Measurements from ENCODE around the gene TMEM63A.

Gene TMEM63A

GRCh38 chr1:225877580-225877979 is 4.6 kb downstream of the TMEM63A start:
- WGBS, 2 experiments, result 77 to 79% methylated on average over 10 of the region's 10 CpGs
- Histone ChIP-seq H3K4me3 (ENCODE audit: insufficient read depth, low read depth, low read length) (no peak overlapping the region), H3K9me3 (ENCODE audit: control insufficient read depth, low read length) (no peaks in the 10 kb centered on the region), H3K36me3 (ENCODE audit: control insufficient read depth, insufficient read depth, low read length) (no peaks in the 10 kb centered on the region), H3K4me1 (ENCODE audit: control insufficient read depth, insufficient read depth, low read length) (peaks cover 5% of the 10 kb centered on the region), H3K27ac (ENCODE audit: insufficient read depth, low read depth, low read length, poor library complexity, severe bottlenecking) (no peak overlapping the region), H3K27me3 (ENCODE audit: control insufficient read depth, insufficient read depth, low read length, poor library complexity, severe bottlenecking) (peaks cover 29% of the 10 kb centered on the region)

- Histone ChIP-seq H3K36me3 (ENCODE audit: control insufficient read depth, insufficient read depth, low read length) (no peaks in the 10 kb centered on the region), H3K4me3 (ENCODE audit: insufficient read depth, low read depth, low read length) (no peak overlapping the region), H3K9me3 (ENCODE audit: control insufficient read depth, low read length) (no peaks in the 10 kb centered on the region), H3K27ac (ENCODE audit: insufficient read depth, low read depth, low read length, poor library complexity, severe bottlenecking) (no peak overlapping the region), H3K27me3 (ENCODE audit: control insufficient read depth, insufficient read depth, low read length, poor library complexity, severe bottlenecking) (peaks cover 24% of the 10 kb centered on the region), H3K4me1 (ENCODE audit: control insufficient read depth, insufficient read depth, low read length) (peaks cover 5% of the 10 kb centered on the region)
- 92 to 93% methylated on average over 12 of the region's 12 CpGs for WGBS, 2 experiments
Measured at GRCh38 chr1:225876900-225877510, 5.2 kb downstream of the TMEM63A start.

GRCh38 chr1:225875044-225875815 is 7.0 kb downstream of the TMEM63A start:
- H3K4me3 ChIP-seq (ENCODE audit: insufficient read depth, low read depth, low read length), result no peak overlapping the region
- H3K27me3 ChIP-seq (ENCODE audit: control insufficient read depth, insufficient read depth, low read length, poor library complexity, severe bottlenecking), result peaks cover 6% of the 10 kb centered on the region
- no peaks in the 10 kb centered on the region for H3K9me3 ChIP-seq (ENCODE audit: control insufficient read depth, low read length)
- no peaks in the 10 kb centered on the region for H3K36me3 ChIP-seq (ENCODE audit: control insufficient read depth, insufficient read depth, low read length)
- WGBS, 2 experiments, result 91% methylated on average over 12 of the region's 12 CpGs
- H3K27ac ChIP-seq (ENCODE audit: insufficient read depth, low read depth, low read length, poor library complexity, severe bottlenecking), result no peak overlapping the region
- peaks cover 4% of the 10 kb centered on the region for H3K4me1 ChIP-seq (ENCODE audit: control insufficient read depth, insufficient read depth, low read length)

DNA sequence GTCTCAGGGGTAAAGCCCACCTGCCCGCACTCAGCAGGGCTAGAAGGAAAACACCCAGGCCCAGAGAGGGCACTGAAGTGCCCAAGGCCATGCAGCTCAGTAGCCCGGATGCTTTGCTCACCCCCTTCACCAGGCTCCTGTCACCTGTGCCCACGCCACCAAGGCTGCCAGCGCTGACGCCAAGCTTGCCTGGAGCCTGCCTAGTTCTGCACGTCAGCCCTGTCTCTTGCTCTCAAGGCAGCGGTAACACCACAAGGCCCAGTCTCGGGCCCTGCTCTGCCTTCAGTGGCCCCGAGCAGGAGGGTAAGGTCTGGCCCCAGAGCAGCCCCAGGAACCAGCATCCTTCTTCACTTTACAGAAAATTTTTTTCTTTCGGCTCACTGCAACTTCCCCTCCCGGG is 7.7 kb downstream of the TMEM63A start:
- 93 to 94% methylated on average over 11 of the region's 11 CpGs for WGBS, 2 experiments
- H3K27ac ChIP-seq (ENCODE audit: insufficient read depth, low read depth, low read length, poor library complexity, severe bottlenecking), result no peak overlapping the region

DNA sequence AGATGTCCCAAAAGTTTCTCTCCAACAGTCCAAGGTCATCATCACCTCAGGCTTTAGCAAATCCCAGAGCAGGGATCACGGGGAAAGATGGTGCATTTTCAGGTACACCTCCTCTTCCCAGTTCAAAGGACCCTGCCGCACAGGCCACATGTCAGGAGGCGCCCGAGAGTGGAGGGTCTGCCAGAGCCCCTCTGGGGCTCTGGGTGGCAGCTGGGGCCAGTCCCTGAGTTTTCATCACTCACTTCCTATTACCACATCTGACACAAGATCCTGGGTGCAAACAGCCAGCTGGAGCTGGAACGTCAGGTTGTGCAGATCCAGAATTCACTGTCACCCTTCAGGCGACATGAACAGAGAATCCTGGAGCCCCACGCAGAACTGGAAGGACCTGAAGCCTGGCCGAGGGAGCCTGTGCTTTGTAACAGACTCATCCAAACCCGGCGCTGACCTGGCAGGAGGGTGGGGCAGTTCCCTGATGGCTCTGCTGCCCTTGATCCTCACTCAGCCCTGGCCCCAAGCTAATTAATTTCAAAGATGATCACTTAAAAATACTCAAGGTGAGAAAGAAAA is 8.8 kb downstream of the TMEM63A start:
- 93 to 94% methylated on average over 10 of the region's 10 CpGs for whole genome bisulfite sequencing, 2 experiments

More for the DNA sequence above, 7.7 kb downstream of the TMEM63A start:
- peaks cover 4% of the 10 kb centered on the region for H3K4me1 ChIP-seq (ENCODE audit: control insufficient read depth, insufficient read depth, low read length)
- no peaks in the 10 kb centered on the region for H3K36me3 ChIP-seq (ENCODE audit: control insufficient read depth, insufficient read depth, low read length)
- H3K27me3 ChIP-seq (ENCODE audit: control insufficient read depth, insufficient read depth, low read length, poor library complexity, severe bottlenecking), result no peaks in the 10 kb centered on the region
- H3K4me3 ChIP-seq (ENCODE audit: insufficient read depth, low read depth, low read length), result no peak overlapping the region
- H3K9me3 ChIP-seq (ENCODE audit: control insufficient read depth, low read length), result no peaks in the 10 kb centered on the region

DNA sequence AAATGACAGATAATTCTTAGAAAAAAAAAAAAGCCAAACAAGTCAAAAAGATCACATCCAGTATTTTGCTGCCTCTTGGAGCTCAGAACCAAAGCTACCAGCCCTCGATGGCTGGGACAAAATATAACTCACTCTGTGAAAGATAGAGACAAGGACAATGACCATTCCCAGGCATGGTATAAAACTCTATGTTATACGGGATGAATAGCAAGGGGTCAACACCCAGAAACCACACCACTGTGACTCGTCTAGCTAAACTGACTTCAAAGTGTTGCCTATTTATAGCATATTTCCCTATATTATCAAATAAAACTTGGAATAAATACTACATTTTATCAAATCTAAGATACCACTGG is 10.1 kb downstream of the TMEM63A start:
- H3K4me1 ChIP-seq (ENCODE audit: control insufficient read depth, insufficient read depth, low read length), result peaks cover 4% of the 10 kb centered on the region
- no peaks in the 10 kb centered on the region for H3K27me3 ChIP-seq (ENCODE audit: control insufficient read depth, insufficient read depth, low read length, poor library complexity, severe bottlenecking)
- H3K4me3 ChIP-seq (ENCODE audit: insufficient read depth, low read depth, low read length), result no peak overlapping the region
- no peak overlapping the region for H3K27ac ChIP-seq (ENCODE audit: insufficient read depth, low read depth, low read length, poor library complexity, severe bottlenecking)
- WGBS, 2 experiments, result 89 to 95% methylated on average over 3 of the region's 3 CpGs
- H3K9me3 ChIP-seq (ENCODE audit: control insufficient read depth, low read length), result no peaks in the 10 kb centered on the region
- no peaks in the 10 kb centered on the region for H3K36me3 ChIP-seq (ENCODE audit: control insufficient read depth, insufficient read depth, low read length)

More for the DNA sequence above, 8.8 kb downstream of the TMEM63A start:
- no peak overlapping the region for H3K27ac ChIP-seq (ENCODE audit: insufficient read depth, low read depth, low read length, poor library complexity, severe bottlenecking)
- peaks cover 4% of the 10 kb centered on the region for H3K4me1 ChIP-seq (ENCODE audit: control insufficient read depth, insufficient read depth, low read length)
- no peaks in the 10 kb centered on the region for H3K9me3 ChIP-seq (ENCODE audit: control insufficient read depth, low read length)
- no peak overlapping the region for H3K4me3 ChIP-seq (ENCODE audit: insufficient read depth, low read depth, low read length)
- H3K27me3 ChIP-seq (ENCODE audit: control insufficient read depth, insufficient read depth, low read length, poor library complexity, severe bottlenecking), result no peaks in the 10 kb centered on the region
- H3K36me3 ChIP-seq (ENCODE audit: control insufficient read depth, insufficient read depth, low read length), result no peaks in the 10 kb centered on the region

GRCh38 chr1:225871359-225872074 is 10.7 kb downstream of the TMEM63A start:
- H3K27ac ChIP-seq (ENCODE audit: insufficient read depth, low read depth, low read length, poor library complexity, severe bottlenecking), result no peak overlapping the region
- H3K4me3 ChIP-seq (ENCODE audit: insufficient read depth, low read depth, low read length), result no peak overlapping the region
- no peaks in the 10 kb centered on the region for H3K27me3 ChIP-seq (ENCODE audit: control insufficient read depth, insufficient read depth, low read length, poor library complexity, severe bottlenecking)
- peaks cover 4% of the 10 kb centered on the region for H3K4me1 ChIP-seq (ENCODE audit: control insufficient read depth, insufficient read depth, low read length)
- H3K36me3 ChIP-seq (ENCODE audit: control insufficient read depth, insufficient read depth, low read length), result no peaks in the 10 kb centered on the region
- no peaks in the 10 kb centered on the region for H3K9me3 ChIP-seq (ENCODE audit: control insufficient read depth, low read length)
- WGBS, 2 experiments, result 72 to 73% methylated on average over 8 to 11 of the region's 11 CpGs

DNA sequence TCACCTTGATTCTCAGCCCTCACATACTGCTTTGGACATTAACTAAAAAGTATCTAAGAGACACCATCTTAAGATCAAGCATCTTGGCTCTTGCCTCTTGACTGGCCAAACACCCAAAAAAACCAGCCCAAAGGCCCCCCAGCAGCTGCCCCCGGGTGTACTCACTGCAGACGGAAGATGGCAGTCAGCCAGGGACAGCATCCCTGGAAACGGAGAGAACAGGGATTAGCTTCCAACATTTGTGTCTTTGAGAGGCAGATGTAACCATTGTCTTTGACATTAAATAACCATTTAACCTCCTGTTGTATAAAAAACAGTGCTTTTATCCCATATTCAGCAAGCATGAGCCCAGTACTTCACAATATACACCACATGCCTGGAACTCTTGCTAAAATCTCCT is 11.3 kb downstream of the TMEM63A start:
- Histone ChIP-seq H3K27me3 (ENCODE audit: control insufficient read depth, insufficient read depth, low read length, poor library complexity, severe bottlenecking) (no peaks in the 10 kb centered on the region), H3K27ac (ENCODE audit: insufficient read depth, low read depth, low read length, poor library complexity, severe bottlenecking) (no peak overlapping the region), H3K36me3 (ENCODE audit: control insufficient read depth, insufficient read depth, low read length) (no peaks in the 10 kb centered on the region), H3K9me3 (ENCODE audit: control insufficient read depth, low read length) (no peaks in the 10 kb centered on the region), H3K4me1 (ENCODE audit: control insufficient read depth, insufficient read depth, low read length) (peaks cover 4% of the 10 kb centered on the region), H3K4me3 (ENCODE audit: insufficient read depth, low read depth, low read length) (no peak overlapping the region)
- 67 to 82% methylated on average over 3 of the region's 3 CpGs for WGBS, 2 experiments

DNA sequence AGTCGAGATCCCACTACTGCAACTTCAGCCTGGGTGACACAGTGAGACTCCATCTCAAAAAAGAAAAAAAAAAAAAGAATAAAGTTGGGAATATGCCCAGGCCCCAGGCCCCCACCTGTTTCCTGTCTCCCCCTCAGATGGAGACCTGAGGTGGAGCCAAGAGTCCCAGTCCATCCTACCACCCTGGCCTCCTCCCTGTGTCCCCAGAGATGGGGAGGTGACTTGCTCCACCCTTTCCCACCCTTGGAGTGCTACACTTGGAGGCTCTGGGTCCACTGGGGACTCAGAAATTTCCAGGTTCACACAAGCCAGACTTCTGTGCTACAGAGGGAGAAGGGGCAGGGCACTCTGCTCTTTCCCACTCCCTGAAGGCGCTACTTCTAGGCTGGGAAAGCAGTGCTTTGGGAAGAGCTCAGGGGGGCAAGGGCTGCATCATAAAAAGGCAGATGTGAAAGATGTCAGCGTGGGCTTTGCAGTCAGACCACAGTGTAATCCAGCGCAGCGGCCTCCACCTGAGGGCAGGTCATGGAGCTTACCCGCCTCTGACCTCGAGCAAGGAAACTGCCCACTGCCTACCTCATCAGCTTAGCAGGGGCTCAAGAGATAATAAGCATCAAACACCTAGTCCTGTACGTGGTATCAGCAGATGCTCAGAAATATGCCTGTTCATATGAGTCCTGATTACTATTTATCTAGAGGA is 13.4 kb downstream of the TMEM63A start:
- Histone ChIP-seq H3K27ac (ENCODE audit: insufficient read depth, low read depth, low read length, poor library complexity, severe bottlenecking) (no peak overlapping the region), H3K27me3 (ENCODE audit: control insufficient read depth, insufficient read depth, low read length, poor library complexity, severe bottlenecking) (no peaks in the 10 kb centered on the region), H3K4me1 (ENCODE audit: control insufficient read depth, insufficient read depth, low read length) (peaks cover 4% of the 10 kb centered on the region), H3K9me3 (ENCODE audit: control insufficient read depth, low read length) (no peaks in the 10 kb centered on the region), H3K36me3 (ENCODE audit: control insufficient read depth, insufficient read depth, low read length) (no peaks in the 10 kb centered on the region), H3K4me3 (ENCODE audit: insufficient read depth, low read depth, low read length) (no peak overlapping the region)
- WGBS, 2 experiments, result 87 to 90% methylated on average over 8 of the region's 8 CpGs

Data from ectodermal cell (in vitro differentiated cells).